GM12878 (cell line): Measurements from ENCODE around the gene RIPK4. TPM values are rescaled to one million over a fixed set of nuclear protein-coding genes. Genes with fewer than 3 reads are reported as not detected.

Source experiments
- ATAC-seq: fragments of 200-7000 bp; cut with Tn5 transposase; 3 replicates; pipeline ENCODE4 v1.9.1; 2020; ENCODE audit warnings: mild to moderate bottlenecking, moderate library complexity
- BruUV-seq: library from RNA; stranded (reverse); fragments of 400-500 nt; replicated peaks from 2 replicates; lab custom pipeline; 2021; lab: Mats Ljungman, UMichigan
- CTCF ChIA-PET: fragments of 300-600 bp; sonication (Branson Sonifier 250); formaldehyde crosslinking; extraction: SDS; loops from one replicate; lab custom pipeline; 2021; ENCODE audit warnings: inconsistent platforms; lab: Yijun Ruan, JAX
- POLR2A ChIA-PET: fragments of 350-600 bp; formaldehyde crosslinking; extraction: SDS; loops from one replicate; lab custom pipeline; 2021; ENCODE audit warnings: inconsistent platforms; lab: Charles Lee
- RAD21 ChIA-PET: fragments of 300-600 bp; sonication (Branson Sonifier 250); formaldehyde crosslinking; loops from one replicate; lab custom pipeline; 2023; ENCODE audit warnings: antibody characterized with exemption; ENCODE audit not compliant: unreplicated experiment; lab: Charles Lee
- SMC1A ChIA-PET: fragments of 300-600 bp; sonication (Branson Sonifier 250); formaldehyde crosslinking; loops from one replicate; lab custom pipeline; 2023; ENCODE audit not compliant: unreplicated experiment, uncharacterized antibody; lab: Charles Lee
- DNase-seq: peaks from one replicate; pipeline ENCODE4 v3.0.0-alpha.2; 2011; ENCODE audit warnings: low read depth, low spot score
- FAIRE-seq: peaks from 3 replicates; lab custom pipeline; 2011; peaks lifted over from hg19 to GRCh38; lab: Jason Lieb, UNC
- H2AFZ ChIP-seq: 2 replicates; pipeline ENCODE4 v1.6.0; 2011; ENCODE audit warnings: low read depth, low read length, control low read depth; ENCODE audit not compliant: control insufficient read depth
- H3K27ac ChIP-seq: 2 replicates; pipeline ENCODE4 v1.5.1; 2011; ENCODE audit warnings: control low read depth; ENCODE audit not compliant: control insufficient read depth, insufficient read depth
- H3K27me3 ChIP-seq, 2 experiments: replicated peaks in 1 of 2; 2 replicates each; pipeline versions ENCODE4 v1.6.0 to v1.6.1; 2011; ENCODE audit warnings: low read length in 1 of 2; ENCODE audit not compliant: control insufficient read depth in 2 of 2, insufficient read depth in 2 of 2
- H3K36me3 ChIP-seq, 2 experiments: 2 replicates each; pipeline ENCODE4 v1.5.1; 2011; ENCODE audit warnings: low read length in 1 of 2; ENCODE audit not compliant: control insufficient read depth in 2 of 2, insufficient read depth in 2 of 2
- H3K4me1 ChIP-seq: 2 replicates; pipeline ENCODE4 v1.6.1; 2011; ENCODE audit warnings: mild to moderate bottlenecking, low read length, moderate library complexity, mixed read lengths; ENCODE audit not compliant: control insufficient read depth, insufficient read depth
- H3K4me2 ChIP-seq: 2 replicates; pipeline ENCODE4 v1.6.0; 2011; ENCODE audit warnings: control low read depth; ENCODE audit not compliant: control insufficient read depth, insufficient read depth
- H3K4me3 ChIP-seq: fragments of 200-600 bp; sonication (generic); 2 replicates; pipeline ENCODE4 v1.5.1; 2016
- H3K79me2 ChIP-seq: 2 replicates; pipeline ENCODE4 v1.6.0; 2011; ENCODE audit warnings: low read length; ENCODE audit not compliant: control insufficient read depth, insufficient read depth
- H3K9ac ChIP-seq: 2 replicates; pipeline ENCODE4 v1.8.0; 2011; ENCODE audit warnings: low read length, control low read depth, mixed read lengths; ENCODE audit not compliant: control insufficient read depth, insufficient read depth
- H3K9me3 ChIP-seq: replicated peaks from 3 replicates; pipeline ENCODE4 v1.5.1; 2011; ENCODE audit warnings: mild to moderate bottlenecking, low read length; ENCODE audit not compliant: control insufficient read depth, insufficient read depth
- H4K20me1 ChIP-seq: 2 replicates; pipeline ENCODE4 v1.6.0; 2011; ENCODE audit not compliant: control insufficient read depth, insufficient read depth
- EP300 ChIP-seq, 2 experiments: fragments of 150-350 bp in 1 of 2; IDR thresholded peaks; 2 replicates each; pipeline ENCODE4 v1.6.1; 2011 to 2012; ENCODE audit warnings: low read depth in 2 of 2, low read length in 2 of 2, borderline replicate concordance in 1 of 2, improper control_type of control experiment in 1 of 2, inconsistent platforms in 1 of 2; ENCODE audit not compliant: control insufficient read depth in 1 of 2
- KAT2A ChIP-seq: conservative IDR thresholded peaks from 2 replicates; pipeline ENCODE4 v1.6.1; 2011; ENCODE audit warnings: low read depth, low read length; ENCODE audit not compliant: control insufficient read depth
- LARP7 ChIP-seq: fragments of 450-650 bp; IDR thresholded peaks from 2 replicates; pipeline ENCODE4 v1.6.1; 2017; ENCODE audit warnings: mild to moderate bottlenecking
- MTA2 ChIP-seq: fragments of 450-650 bp; IDR thresholded peaks from 2 replicates; pipeline ENCODE4 v1.6.1; 2016; ENCODE audit warnings: low read depth, mild to moderate bottlenecking, moderate library complexity
- POLR2AphosphoS2 ChIP-seq: IDR thresholded peaks from 2 replicates; pipeline ENCODE4 v1.6.1; 2011; ENCODE audit warnings: low read depth, mild to moderate bottlenecking, low read length, improper control_type of control experiment, moderate library complexity
- RFX5 ChIP-seq: IDR thresholded peaks from 2 replicates; pipeline ENCODE4 v1.6.1; 2011; ENCODE audit warnings: low read depth, low read length, improper control_type of control experiment
- RUNX3 ChIP-seq: IDR thresholded peaks from 2 replicates; pipeline ENCODE4 v1.6.1; 2012; ENCODE audit warnings: low read length, inconsistent platforms
- SMARCA5 ChIP-seq: fragments of 450-650 bp; IDR thresholded peaks from 2 replicates; pipeline ENCODE4 v1.6.1; 2017; ENCODE audit warnings: mild to moderate bottlenecking
- YY1 ChIP-seq: IDR thresholded peaks from 2 replicates; pipeline ENCODE4 v1.6.1; 2011; ENCODE audit warnings: low read depth, mild to moderate bottlenecking, low read length
- WGBS: methylation state at CpG from one replicate; pipeline ENCODE4 v1.1.6; 2016; ENCODE audit warnings: low lambda C conversion rate; ENCODE audit not compliant: insufficient replicate concordance, insufficient coverage; ENCODE audit errors: missing lambda C conversion rate; 5-methylcytosine and 5-hydroxymethylcytosine counted together
- in situ Hi-C: fragments of 300-500 bp; cut with MboI; formaldehyde crosslinking; loops from 9 replicates; pipeline ENCODE4 v1.14.3; 2018; ENCODE audit warnings: mixed read lengths
- intact Hi-C: fragments of 100-400 bp; cut with micrococcal nuclease; formaldehyde crosslinking; loops from one replicate; pipeline ENCODE4 v1.14.2; 2022; ENCODE audit not compliant: unreplicated experiment
- polyA plus RNA-seq, 11 experiments: library from polyadenylated mRNA; depleted of rRNA in 4 of 11; unstranded in 6 of 11; stranded (reverse) in 5 of 11; fragments of >200 nt; fragmentation: Nextera tagmentation in 4 of 11; fragmentation: Illumina TruSeq in 1 of 11; extraction: Ambion mirVana in 4 of 11; extraction: Trizol in 1 of 11; gene quantifications; 1 replicate in 1 of 11; 2 replicates in 10 of 11; pipeline versions ENCODE4 v1.2.1 to v1.2.3, GENCODE V29; 2011 to 2016; ENCODE audit warnings: inconsistent platforms in 2 of 11, missing spikeins in 2 of 11, low read depth in 1 of 11
- total RNA-seq, 4 experiments: library from RNA; depleted of rRNA in 3 of 4; stranded (reverse); fragments of >200 nt in 3 of 4; fragmentation: Illumina TruSeq in 1 of 4; extraction: Trizol in 1 of 4; gene quantifications; 2 replicates each; pipeline versions ENCODE4 v1.2.1 to v1.2.3, GENCODE V29; 2013 to 2021
- TF ChIP-seq, protein P1 (sequence below): fragments of 450-650 bp; formaldehyde crosslinking; IDR thresholded peaks from 2 replicates; pipeline ENCODE4 v1.4.0; 2020; ENCODE audit warnings: mild to moderate bottlenecking, moderate library complexity
- TF ChIP-seq, protein P2 (sequence below): IDR thresholded peaks from 2 replicates; pipeline ENCODE4 v1.6.1; 2012; ENCODE audit warnings: low read depth, low read length, improper control_type of control experiment
- TF ChIP-seq, protein P3 (sequence below): fragments of 450-650 bp; IDR thresholded peaks from 2 replicates; pipeline ENCODE4 v1.6.1; 2017; ENCODE audit warnings: low read depth, mild to moderate bottlenecking, moderate library complexity
- TF ChIP-seq, protein P4 (sequence below): fragments of 450-650 bp; IDR thresholded peaks from 2 replicates; pipeline ENCODE4 v1.6.1; 2017; ENCODE audit warnings: mild to moderate bottlenecking, moderate library complexity

Gene RIPK4
- total and polyA plus RNA-seq, 10 of the 15 experiments (the other 5 are each of a cell fraction or from before 2014, with no cell fraction given), result 0.05 TPM; not detected in 9

DNA sequence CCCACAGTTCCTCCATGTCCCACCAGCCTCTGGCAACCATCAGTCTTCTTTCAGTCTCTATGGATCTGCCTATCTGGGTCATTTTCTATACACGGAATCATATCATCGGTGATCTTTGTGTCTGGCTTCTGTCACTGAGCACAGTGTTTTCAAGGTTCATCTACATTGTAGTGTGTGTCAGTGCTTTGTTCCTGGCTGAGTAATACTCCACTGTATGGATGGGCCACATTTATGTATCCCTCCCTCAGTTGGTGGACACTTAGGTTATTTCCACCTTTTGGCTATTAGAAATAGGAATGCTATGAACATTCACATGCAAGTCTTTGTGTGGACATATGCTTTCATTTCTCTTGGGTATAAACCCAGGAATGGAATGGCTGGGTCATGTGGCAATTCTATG lies 46.6 kb downstream of the RIPK4 start (continued):
- TF ChIP-seq, protein P1, sequence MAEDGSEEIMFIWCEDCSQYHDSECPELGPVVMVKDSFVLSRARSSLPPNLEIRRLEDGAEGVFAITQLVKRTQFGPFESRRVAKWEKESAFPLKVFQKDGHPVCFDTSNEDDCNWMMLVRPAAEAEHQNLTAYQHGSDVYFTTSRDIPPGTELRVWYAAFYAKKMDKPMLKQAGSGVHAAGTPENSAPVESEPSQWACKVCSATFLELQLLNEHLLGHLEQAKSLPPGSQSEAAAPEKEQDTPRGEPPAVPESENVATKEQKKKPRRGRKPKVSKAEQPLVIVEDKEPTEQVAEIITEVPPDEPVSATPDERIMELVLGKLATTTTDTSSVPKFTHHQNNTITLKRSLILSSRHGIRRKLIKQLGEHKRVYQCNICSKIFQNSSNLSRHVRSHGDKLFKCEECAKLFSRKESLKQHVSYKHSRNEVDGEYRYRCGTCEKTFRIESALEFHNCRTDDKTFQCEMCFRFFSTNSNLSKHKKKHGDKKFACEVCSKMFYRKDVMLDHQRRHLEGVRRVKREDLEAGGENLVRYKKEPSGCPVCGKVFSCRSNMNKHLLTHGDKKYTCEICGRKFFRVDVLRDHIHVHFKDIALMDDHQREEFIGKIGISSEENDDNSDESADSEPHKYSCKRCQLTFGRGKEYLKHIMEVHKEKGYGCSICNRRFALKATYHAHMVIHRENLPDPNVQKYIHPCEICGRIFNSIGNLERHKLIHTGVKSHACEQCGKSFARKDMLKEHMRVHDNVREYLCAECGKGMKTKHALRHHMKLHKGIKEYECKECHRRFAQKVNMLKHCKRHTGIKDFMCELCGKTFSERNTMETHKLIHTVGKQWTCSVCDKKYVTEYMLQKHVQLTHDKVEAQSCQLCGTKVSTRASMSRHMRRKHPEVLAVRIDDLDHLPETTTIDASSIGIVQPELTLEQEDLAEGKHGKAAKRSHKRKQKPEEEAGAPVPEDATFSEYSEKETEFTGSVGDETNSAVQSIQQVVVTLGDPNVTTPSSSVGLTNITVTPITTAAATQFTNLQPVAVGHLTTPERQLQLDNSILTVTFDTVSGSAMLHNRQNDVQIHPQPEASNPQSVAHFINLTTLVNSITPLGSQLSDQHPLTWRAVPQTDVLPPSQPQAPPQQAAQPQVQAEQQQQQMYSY (CRISPR knock-in tag), result no peak
- TF ChIP-seq POLR2AphosphoS2 (no peak), SMARCA5 (no peak)

DNA sequence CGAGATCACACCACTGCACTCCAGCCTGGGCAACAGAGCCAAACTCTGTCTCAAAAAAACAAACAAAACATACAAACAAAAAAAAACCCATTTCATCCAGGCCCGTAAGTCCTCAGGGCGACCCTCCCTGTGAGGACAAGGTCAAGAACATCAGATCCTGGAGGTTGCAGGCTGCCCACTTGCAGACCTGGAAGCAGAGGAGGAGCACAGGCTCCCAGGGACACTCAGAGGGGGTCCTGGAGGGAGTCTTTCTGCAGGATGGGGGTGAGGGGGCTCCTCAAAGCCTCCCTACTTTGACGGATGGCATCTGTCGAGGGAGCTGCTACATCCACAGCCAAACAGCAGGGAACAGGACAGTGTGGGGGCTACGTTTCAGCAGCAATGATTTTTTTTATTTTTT lies 47.2 kb downstream of the RIPK4 start:
- H3K36me3 ChIP-seq, result no peaks in the 10 kb centered on the region
- H3K27ac ChIP-seq, result no peak overlapping the region
- DNase-seq (no peak), FAIRE-seq (no peak), ATAC-seq (no peak)
- H3K27me3 ChIP-seq, result peaks cover 1 to 2% of the 10 kb centered on the region in 2 experiments; a peak in 2 of 4 replicates
- H3K4me3 ChIP-seq, result no peak overlapping the region
- no TSS peak for BruUV-seq
- ChIA-PET CTCF (no interaction called here), SMC1A (no interaction called here), RAD21 (no interaction called here), POLR2A (no interaction called here)
- intact Hi-C loops (no loop called here), in situ Hi-C loops (no loop called here)
- no peaks in the 10 kb centered on the region for H3K79me2 ChIP-seq
- no peaks in the 10 kb centered on the region for H3K4me1 ChIP-seq
- no peak overlapping the region for H3K9ac ChIP-seq
- H4K20me1 ChIP-seq, result no peaks in the 10 kb centered on the region
- no peak overlapping the region for H3K4me2 ChIP-seq
- H3K9me3 ChIP-seq, result no peaks in the 10 kb centered on the region; the same call in 2 of the 3 replicates
- 6% methylated on average over 6 of the region's 6 CpGs for WGBS
- H2AFZ ChIP-seq, result no peak overlapping the region
- TF ChIP-seq, protein P2, sequence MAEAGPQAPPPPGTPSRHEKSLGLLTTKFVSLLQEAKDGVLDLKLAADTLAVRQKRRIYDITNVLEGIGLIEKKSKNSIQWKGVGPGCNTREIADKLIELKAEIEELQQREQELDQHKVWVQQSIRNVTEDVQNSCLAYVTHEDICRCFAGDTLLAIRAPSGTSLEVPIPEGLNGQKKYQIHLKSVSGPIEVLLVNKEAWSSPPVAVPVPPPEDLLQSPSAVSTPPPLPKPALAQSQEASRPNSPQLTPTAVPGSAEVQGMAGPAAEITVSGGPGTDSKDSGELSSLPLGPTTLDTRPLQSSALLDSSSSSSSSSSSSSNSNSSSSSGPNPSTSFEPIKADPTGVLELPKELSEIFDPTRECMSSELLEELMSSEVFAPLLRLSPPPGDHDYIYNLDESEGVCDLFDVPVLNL, result no peak
- TF ChIP-seq LARP7 (no peak), KAT2A (no peak), YY1 (no peak), MTA2 (no peak), EP300 (IDR thresholded peaks at IDR 0.05; ENCODE audit: borderline replicate concordance in 1 of 2, control insufficient read depth in 1 of 2, low read depth in 2 of 2, low read length in 2 of 2) (no peak), RUNX3 (no peak), RFX5 (no peak)
- TF ChIP-seq, protein P3, sequence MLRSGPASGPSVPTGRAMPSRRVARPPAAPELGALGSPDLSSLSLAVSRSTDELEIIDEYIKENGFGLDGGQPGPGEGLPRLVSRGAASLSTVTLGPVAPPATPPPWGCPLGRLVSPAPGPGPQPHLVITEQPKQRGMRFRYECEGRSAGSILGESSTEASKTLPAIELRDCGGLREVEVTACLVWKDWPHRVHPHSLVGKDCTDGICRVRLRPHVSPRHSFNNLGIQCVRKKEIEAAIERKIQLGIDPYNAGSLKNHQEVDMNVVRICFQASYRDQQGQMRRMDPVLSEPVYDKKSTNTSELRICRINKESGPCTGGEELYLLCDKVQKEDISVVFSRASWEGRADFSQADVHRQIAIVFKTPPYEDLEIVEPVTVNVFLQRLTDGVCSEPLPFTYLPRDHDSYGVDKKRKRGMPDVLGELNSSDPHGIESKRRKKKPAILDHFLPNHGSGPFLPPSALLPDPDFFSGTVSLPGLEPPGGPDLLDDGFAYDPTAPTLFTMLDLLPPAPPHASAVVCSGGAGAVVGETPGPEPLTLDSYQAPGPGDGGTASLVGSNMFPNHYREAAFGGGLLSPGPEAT, result no peak
- TF ChIP-seq, protein P4, sequence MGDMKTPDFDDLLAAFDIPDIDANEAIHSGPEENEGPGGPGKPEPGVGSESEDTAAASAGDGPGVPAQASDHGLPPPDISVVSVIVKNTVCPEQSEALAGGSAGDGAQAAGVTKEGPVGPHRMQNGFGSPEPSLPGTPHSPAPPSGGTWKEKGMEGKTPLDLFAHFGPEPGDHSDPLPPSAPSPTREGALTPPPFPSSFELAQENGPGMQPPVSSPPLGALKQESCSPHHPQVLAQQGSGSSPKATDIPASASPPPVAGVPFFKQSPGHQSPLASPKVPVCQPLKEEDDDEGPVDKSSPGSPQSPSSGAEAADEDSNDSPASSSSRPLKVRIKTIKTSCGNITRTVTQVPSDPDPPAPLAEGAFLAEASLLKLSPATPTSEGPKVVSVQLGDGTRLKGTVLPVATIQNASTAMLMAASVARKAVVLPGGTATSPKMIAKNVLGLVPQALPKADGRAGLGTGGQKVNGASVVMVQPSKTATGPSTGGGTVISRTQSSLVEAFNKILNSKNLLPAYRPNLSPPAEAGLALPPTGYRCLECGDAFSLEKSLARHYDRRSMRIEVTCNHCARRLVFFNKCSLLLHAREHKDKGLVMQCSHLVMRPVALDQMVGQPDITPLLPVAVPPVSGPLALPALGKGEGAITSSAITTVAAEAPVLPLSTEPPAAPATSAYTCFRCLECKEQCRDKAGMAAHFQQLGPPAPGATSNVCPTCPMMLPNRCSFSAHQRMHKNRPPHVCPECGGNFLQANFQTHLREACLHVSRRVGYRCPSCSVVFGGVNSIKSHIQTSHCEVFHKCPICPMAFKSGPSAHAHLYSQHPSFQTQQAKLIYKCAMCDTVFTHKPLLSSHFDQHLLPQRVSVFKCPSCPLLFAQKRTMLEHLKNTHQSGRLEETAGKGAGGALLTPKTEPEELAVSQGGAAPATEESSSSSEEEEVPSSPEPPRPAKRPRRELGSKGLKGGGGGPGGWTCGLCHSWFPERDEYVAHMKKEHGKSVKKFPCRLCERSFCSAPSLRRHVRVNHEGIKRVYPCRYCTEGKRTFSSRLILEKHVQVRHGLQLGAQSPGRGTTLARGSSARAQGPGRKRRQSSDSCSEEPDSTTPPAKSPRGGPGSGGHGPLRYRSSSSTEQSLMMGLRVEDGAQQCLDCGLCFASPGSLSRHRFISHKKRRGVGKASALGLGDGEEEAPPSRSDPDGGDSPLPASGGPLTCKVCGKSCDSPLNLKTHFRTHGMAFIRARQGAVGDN, result no peak
